HUDEP-2 (cell line): ENCODE measurements around the gene MKS1.
A peak's percentile ranks its signal among the peaks of the same experiment; 100 is the strongest.

Source experiments
- DNase-seq, 76 experiments: peaks; one replicate each; lab custom pipeline; 2025; ENCODE audit not compliant: unreplicated experiment in 76 of 76; lab: John Stamatoyannopoulos, UW

The MKS1 gene

DNA sequence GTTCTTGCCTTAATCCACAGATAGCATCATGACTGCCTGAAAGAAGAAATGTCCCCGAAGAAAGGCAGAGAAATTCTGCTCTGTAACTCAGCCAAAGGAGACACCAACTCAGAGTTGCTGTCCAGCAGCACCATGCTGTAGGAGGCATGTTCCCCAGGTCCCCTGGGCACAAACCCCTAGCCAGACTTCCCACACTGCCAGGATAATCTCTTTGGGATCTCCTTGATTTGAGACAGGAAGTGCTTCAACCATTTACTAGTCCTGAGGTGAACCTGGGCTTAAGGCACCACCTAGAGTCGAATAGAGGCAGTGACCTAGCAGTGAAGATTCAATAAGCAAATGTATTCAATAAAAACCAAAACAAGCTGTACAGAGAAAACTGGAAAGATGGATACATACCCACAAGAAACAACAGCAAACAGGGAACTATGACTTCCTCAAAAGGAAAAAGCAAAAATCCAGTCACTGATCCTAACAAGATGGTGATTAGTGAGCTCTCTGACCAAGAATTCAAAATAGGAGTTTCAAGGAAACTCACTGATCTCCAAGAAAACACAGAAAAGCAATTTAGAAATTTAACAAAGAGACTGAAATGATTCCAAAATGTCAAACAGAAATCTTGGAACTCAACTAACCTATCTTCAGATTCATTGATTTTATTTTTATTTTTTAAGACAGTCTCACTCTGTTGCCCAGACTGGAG, 46.5 kb downstream of the MKS1 start:
- DNase-seq = peak in 11 of 76 experiments; percentile 6 to 49 (median 25)

DNA sequence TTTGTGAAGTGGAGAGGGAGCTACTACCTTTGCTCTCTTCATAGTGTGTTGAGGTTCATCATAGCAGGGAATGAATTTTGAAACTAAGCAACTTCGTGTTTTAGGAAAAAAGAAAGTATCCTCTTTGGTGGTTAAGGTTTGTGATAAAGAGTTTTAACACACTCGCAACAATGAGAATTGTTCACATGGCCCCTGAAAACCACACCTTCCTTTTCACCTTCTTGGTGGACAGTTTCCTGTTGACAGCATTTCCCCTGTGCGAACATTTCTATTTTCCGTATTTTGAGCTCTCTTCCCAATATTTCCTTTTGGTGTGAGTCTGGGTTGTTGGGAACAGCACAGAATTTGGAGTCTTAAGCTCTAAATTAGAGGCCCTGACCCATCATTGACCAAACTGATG, 48.4 kb downstream of the MKS1 start:
- DNase-seq = no peak

- no peak for DNase-seq
Measured at GRCh38 chr17:58166682-58167081, 52.4 kb downstream of the MKS1 start, which contains the start of gene OR4D2. Gene OR4D2 (plus strand): TSS chr17:58166982. CDS start chr17:58169656, 2,674 bp downstream.

- DNase-seq = no peak
Measured at GRCh38 chr17:58165981-58166380, 53.1 kb downstream of the MKS1 start.

DNA sequence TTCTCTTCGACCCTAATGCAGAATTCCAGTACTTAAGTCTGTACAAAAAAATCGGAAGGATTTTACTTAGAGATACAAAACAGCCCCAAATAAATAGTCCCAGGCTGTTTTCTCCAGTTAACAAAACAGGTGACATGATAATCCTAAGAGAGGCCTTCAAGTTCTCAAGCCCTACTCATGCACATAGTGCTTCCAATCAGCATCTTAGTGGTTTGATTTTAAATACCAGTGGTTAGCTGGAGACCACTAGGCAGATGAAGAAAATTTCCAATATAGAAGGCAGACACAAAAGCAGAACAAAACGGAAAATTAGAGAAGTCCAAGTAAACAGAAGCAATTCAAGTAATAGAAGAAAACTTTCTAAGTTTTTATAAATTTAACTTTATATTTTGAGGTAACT, 57.5 kb downstream of the MKS1 start:
- DNase-seq = no peak

DNA sequence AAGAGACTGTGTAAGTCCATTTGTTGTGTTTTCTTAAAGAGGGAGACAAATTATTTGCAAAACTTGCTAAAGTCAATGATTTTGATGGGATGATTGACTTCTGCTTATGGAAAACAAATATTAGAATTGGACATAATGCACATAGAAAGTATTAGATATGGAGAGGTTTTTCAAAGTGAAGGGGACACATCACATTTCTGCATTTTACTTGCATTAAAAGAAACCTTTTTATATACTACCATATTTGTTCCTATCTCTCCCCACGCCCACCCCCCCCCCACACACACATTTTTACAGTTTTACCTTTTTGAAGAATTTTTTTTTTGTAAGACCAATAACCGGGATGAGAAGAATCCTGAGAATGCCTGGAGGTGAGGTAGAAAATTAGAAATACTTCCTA, 60.9 kb downstream of the MKS1 start:
- no peak for DNase-seq

- no peak for DNase-seq
Measured at GRCh38 chr17:58156839-58157803, 61.9 kb downstream of the MKS1 start.
